Glutamatergic neuron (in vitro differentiated cells): ENCODE results near the gene KIF3A. TPM values are rescaled to one million over a fixed set of nuclear protein-coding genes. Genes with fewer than 3 reads are reported as not detected.
A peak's percentile ranks its signal among the peaks of the same experiment; 100 is the strongest.

ENCODE experiments used
- DNase-seq: peaks from one replicate; pipeline ENCODE4 v3.0.0; 2022
- H3K27ac Mint-ChIP-seq: one replicate; pipeline ENCODE4 v1.8.0; 2020; ENCODE audit warnings: mild to moderate bottlenecking, mixed read lengths, inconsistent platforms; ENCODE audit not compliant: unreplicated experiment
- H3K27me3 Mint-ChIP-seq: one replicate; pipeline ENCODE4 v1.8.0; 2020; ENCODE audit warnings: mild to moderate bottlenecking, moderate library complexity, mixed read lengths, inconsistent platforms; ENCODE audit not compliant: unreplicated experiment
- H3K36me3 Mint-ChIP-seq: one replicate; pipeline ENCODE4 v1.8.0; 2020; ENCODE audit warnings: mild to moderate bottlenecking, mixed read lengths, inconsistent platforms; ENCODE audit not compliant: unreplicated experiment
- H3K4me1 Mint-ChIP-seq: one replicate; pipeline ENCODE4 v1.8.0; 2020; ENCODE audit warnings: mild to moderate bottlenecking, low read depth, mixed read lengths, inconsistent platforms; ENCODE audit not compliant: unreplicated experiment
- H3K4me3 Mint-ChIP-seq: one replicate; pipeline ENCODE4 v1.8.0; 2020; ENCODE audit warnings: mild to moderate bottlenecking, mixed read lengths, inconsistent platforms; ENCODE audit not compliant: unreplicated experiment
- H3K9me3 Mint-ChIP-seq: one replicate; pipeline ENCODE4 v1.8.0; 2020; ENCODE audit warnings: mild to moderate bottlenecking, moderate library complexity, mixed read lengths, inconsistent platforms; ENCODE audit not compliant: unreplicated experiment
- CTCF ChIP-seq: fragments of 200-600 bp; sonication (generic); IDR thresholded peaks from one replicate; pipeline ENCODE4 v1.5.0; 2021; ENCODE audit not compliant: partially characterized antibody, unreplicated experiment
- total RNA-seq: library from RNA; stranded (reverse); fragmentation: NEBNext Ultra II Directional; extraction: Animal tissue kit (Norgen Biotek cat#: 25700); gene quantifications from one replicate; pipeline ENCODE4 v1.2.1, GENCODE V29; 2021; ENCODE audit not compliant: unreplicated experiment

KIF3A gene
- total RNA-seq, 1 donor from 2014 or later = 42.4 TPM

GRCh38 chr5:132750471-132751230 is 13.3 kb upstream of the KIF3A start:
- H3K4me3 Mint-ChIP-seq = no peak overlapping the region
- peaks cover 6% of the 10 kb centered on the region for H3K9me3 Mint-ChIP-seq
- H3K4me1 Mint-ChIP-seq = peaks cover 3% of the 10 kb centered on the region
- no peak for DNase-seq
- peaks cover 12% of the 10 kb centered on the region for H3K27me3 Mint-ChIP-seq
- no peak for TF ChIP-seq CTCF
- no peak overlapping the region for H3K27ac Mint-ChIP-seq
- peaks cover 4% of the 10 kb centered on the region for H3K36me3 Mint-ChIP-seq

GRCh38 chr5:132749506-132749905 is 12.2 kb upstream of the KIF3A start:
- TF ChIP-seq CTCF = no peak
- Mint-ChIP-seq H3K4me1 (peaks cover 3% of the 10 kb centered on the region), H3K4me3 (no peak overlapping the region), H3K9me3 (peaks cover 5% of the 10 kb centered on the region), H3K27me3 (peaks cover 10% of the 10 kb centered on the region), H3K27ac (no peak overlapping the region), H3K36me3 (peaks cover 4% of the 10 kb centered on the region)
- no peak for DNase-seq

GRCh38 chr5:132748522-132749000 is 11.2 kb upstream of the KIF3A start:
- Mint-ChIP-seq H3K36me3 (peaks cover 4% of the 10 kb centered on the region), H3K27me3 (peaks cover 10% of the 10 kb centered on the region), H3K4me1 (peaks cover 3% of the 10 kb centered on the region), H3K27ac (no peak overlapping the region), H3K4me3 (no peak overlapping the region), H3K9me3 (peaks cover 5% of the 10 kb centered on the region)
- TF ChIP-seq CTCF = no peak
- DNase-seq = no peak

GRCh38 chr5:132747616-132748440 is 10.5 kb upstream of the KIF3A start:
- peak; percentile 31 for DNase-seq
- Mint-ChIP-seq H3K27ac (no peak overlapping the region), H3K27me3 (peaks cover 10% of the 10 kb centered on the region), H3K9me3 (peaks cover 5% of the 10 kb centered on the region), H3K36me3 (peaks cover 4% of the 10 kb centered on the region), H3K4me3 (no peak overlapping the region), H3K4me1 (peaks cover 3% of the 10 kb centered on the region)
- TF ChIP-seq CTCF = no peak
